LNCAP (cell line): ENCODE data around the gene PEA15.
A peak's percentile ranks its signal among the peaks of the same experiment; 100 is the strongest.

Experiments used
- CTCF ChIP-seq: fragments of 450-650 bp; IDR thresholded peaks from 2 replicates; pipeline ENCODE4 v1.5.1; 2017; ENCODE audit warnings: mild to moderate bottlenecking

PEA15 gene

GRCh38 chr1:160245434-160245833, 40.2 kb downstream of the PEA15 start:
- no peak for TF ChIP-seq CTCF

- no peak for TF ChIP-seq CTCF
Observed at GRCh38 chr1:160247053-160247452, 41.9 kb downstream of the PEA15 start.

- no peak for TF ChIP-seq CTCF
Observed at GRCh38 chr1:160251011-160251410, 45.8 kb downstream of the PEA15 start.

- TF ChIP-seq CTCF: peak; percentile 86
Observed at GRCh38 chr1:160251687-160252526, 46.7 kb downstream of the PEA15 start.

GRCh38 chr1:160255781-160256300, 50.7 kb downstream of the PEA15 start:
- TF ChIP-seq CTCF: no peak

GRCh38 chr1:160256396-160257046, 51.3 kb downstream of the PEA15 start:
- no peak for TF ChIP-seq CTCF

- no peak for TF ChIP-seq CTCF
Observed at GRCh38 chr1:160257411-160258015, 52.3 kb downstream of the PEA15 start.
